Osteoblast (primary cell): ENCODE results near the gene TFDP1. TPM values are rescaled to one million over a fixed set of nuclear protein-coding genes. Genes with fewer than 3 reads are reported as not detected.

Experiments used
- DNase-seq: peaks from one replicate; pipeline ENCODE4 v3.0.0; 2011; ENCODE audit warnings: low spot score, mixed read lengths; ENCODE audit not compliant: insufficient read length; ENCODE audit errors: missing footprints
- H2AFZ ChIP-seq: 2 replicates; pipeline ENCODE4 v1.6.0; 2011; ENCODE audit warnings: mild to moderate bottlenecking, low read length
- H3K27ac ChIP-seq: 2 replicates; pipeline ENCODE4 v1.5.1; 2011; ENCODE audit warnings: mild to moderate bottlenecking, low read depth, low read length, moderate library complexity
- H3K27me3 ChIP-seq: 2 replicates; pipeline ENCODE4 v1.6.0; 2012; ENCODE audit warnings: mild to moderate bottlenecking, control low read depth, inconsistent platforms, low read length, moderate library complexity; ENCODE audit not compliant: insufficient read depth
- H3K36me3 ChIP-seq: 2 replicates; pipeline ENCODE4 v1.5.1; 2011; ENCODE audit warnings: mild to moderate bottlenecking, low read length, control low read depth, moderate library complexity; ENCODE audit not compliant: insufficient read depth
- H3K4me1 ChIP-seq: 2 replicates; pipeline ENCODE4 v1.5.1; 2011; ENCODE audit warnings: mild to moderate bottlenecking, low read length, control low read depth, moderate library complexity; ENCODE audit not compliant: insufficient read depth
- H3K4me2 ChIP-seq: 2 replicates; pipeline ENCODE4 v1.6.0; 2011; ENCODE audit warnings: mild to moderate bottlenecking, low read length; ENCODE audit not compliant: insufficient read depth
- H3K4me3 ChIP-seq: fragments of 200-600 bp; sonication (generic); 3 replicates; pipeline ENCODE4 v1.5.1; 2012; ENCODE audit warnings: mild to moderate bottlenecking, low read length, inconsistent platforms; ENCODE audit not compliant: insufficient read depth
- H3K79me2 ChIP-seq: 2 replicates; pipeline ENCODE4 v1.6.0; 2012; ENCODE audit warnings: mild to moderate bottlenecking, low read length, control low read depth, inconsistent platforms; ENCODE audit not compliant: insufficient read depth
- H3K9me3 ChIP-seq: 2 replicates; pipeline ENCODE4 v1.5.1; 2011; ENCODE audit warnings: low read depth, low read length, control low read depth
- H4K20me1 ChIP-seq: 2 replicates; pipeline ENCODE4 v1.6.0; 2012; ENCODE audit warnings: mild to moderate bottlenecking, low read length, control low read depth; ENCODE audit not compliant: insufficient read depth
- CTCF ChIP-seq: IDR thresholded peaks from 2 replicates; pipeline ENCODE4 v1.5.1; 2011; ENCODE audit warnings: mild to moderate bottlenecking, low read depth, low read length, moderate library complexity; ENCODE audit errors: extremely low read depth
- total RNA-seq: library from RNA; depleted of rRNA; stranded (reverse); fragments of >200 nt; gene quantifications from 2 replicates; pipeline ENCODE4 v1.2.3, GENCODE V29; 2012

TFDP1 gene
- total RNA-seq, 1 donor, result 56.8 TPM

GRCh38 chr13:113644800-113645199 lies 60.2 kb downstream of the TFDP1 start:
- DNase-seq, result no peak
- Histone ChIP-seq H3K4me1 (peaks cover 4% of the 10 kb centered on the region), H3K27me3 (no peaks in the 10 kb centered on the region), H3K9me3 (no peaks in the 10 kb centered on the region), H3K4me2 (no peak overlapping the region), H3K27ac (no peak overlapping the region), H2AFZ (no peak overlapping the region), H4K20me1 (no peaks in the 10 kb centered on the region), H3K4me3 (no peak overlapping the region), H3K79me2 (no peaks in the 10 kb centered on the region), H3K36me3 (peaks cover 10% of the 10 kb centered on the region)
- no peak for TF ChIP-seq CTCF

GRCh38 chr13:113645329-113645728 lies 60.8 kb downstream of the TFDP1 start:
- Histone ChIP-seq H3K4me3 (no peak overlapping the region), H4K20me1 (no peaks in the 10 kb centered on the region), H3K79me2 (no peaks in the 10 kb centered on the region), H3K27ac (no peak overlapping the region), H3K4me2 (no peak overlapping the region), H3K4me1 (peaks cover 4% of the 10 kb centered on the region), H3K27me3 (no peaks in the 10 kb centered on the region), H2AFZ (no peak overlapping the region), H3K9me3 (no peaks in the 10 kb centered on the region), H3K36me3 (peaks cover 5% of the 10 kb centered on the region)
- no peak for DNase-seq
- no peak for TF ChIP-seq CTCF

- DNase-seq, result peak; percentile 57
- H3K36me3 ChIP-seq, result no peaks in the 10 kb centered on the region
- H3K9me3 ChIP-seq, result no peaks in the 10 kb centered on the region
- H3K4me1 ChIP-seq, result peaks cover 4% of the 10 kb centered on the region
- TF ChIP-seq CTCF, result no peak
- H3K27ac ChIP-seq, result no peak overlapping the region
- H3K79me2 ChIP-seq, result no peaks in the 10 kb centered on the region
- H3K4me2 ChIP-seq, result no peak overlapping the region
- H3K4me3 ChIP-seq, result no peak overlapping the region
- H3K27me3 ChIP-seq, result no peaks in the 10 kb centered on the region
- H4K20me1 ChIP-seq, result no peaks in the 10 kb centered on the region
- no peak overlapping the region for H2AFZ ChIP-seq
Measured at GRCh38 chr13:113646376-113646775, 61.8 kb downstream of the TFDP1 start.

GRCh38 chr13:113646921-113647340 lies 62.4 kb downstream of the TFDP1 start:
- Histone ChIP-seq H3K4me2 (no peak overlapping the region), H3K4me1 (peaks cover 4% of the 10 kb centered on the region), H3K79me2 (no peaks in the 10 kb centered on the region), H3K27me3 (no peaks in the 10 kb centered on the region), H3K9me3 (no peaks in the 10 kb centered on the region), H3K27ac (no peak overlapping the region), H3K4me3 (no peak overlapping the region), H3K36me3 (no peaks in the 10 kb centered on the region), H2AFZ (no peak overlapping the region), H4K20me1 (no peaks in the 10 kb centered on the region)
- TF ChIP-seq CTCF, result no peak
- peak; percentile 27 for DNase-seq
